K562 (cell line): ENCODE results near the gene TSPAN3. TPM values are rescaled to one million over a fixed set of nuclear protein-coding genes. Genes with fewer than 3 reads are reported as not detected.

Source experiments
- GTF2F1 ChIP-seq: IDR thresholded peaks from 2 replicates; pipeline ENCODE4 v1.6.1; 2011; ENCODE audit warnings: low read depth, low read length, improper control_type of control experiment
- JUND ChIP-seq, 2 experiments: IDR thresholded peaks; 2 replicates in 1 of 2; 3 replicates in 1 of 2; pipeline ENCODE4 v1.6.1; 2011; ENCODE audit warnings: borderline replicate concordance in 2 of 2, low read depth in 2 of 2, low read length in 2 of 2, improper control_type of control experiment in 1 of 2, missing biosample characterization in 1 of 2, missing genetic modification characterization in 1 of 2, missing genetic modification reagents in 1 of 2
- PREB ChIP-seq: sonication (generic); formaldehyde crosslinking; IDR thresholded peaks from 2 replicates; pipeline ENCODE4 v1.8.1; 2023; ENCODE audit warnings: mild to moderate bottlenecking, missing genetic modification reagents
- ZBTB34 ChIP-seq: fragments of 250-450 bp; sonication (Bioruptor Pico); IDR thresholded peaks from 2 replicates; pipeline ENCODE4 v1.8.0; 2021; ENCODE audit warnings: mild to moderate bottlenecking, moderate library complexity
- ZBTB40 ChIP-seq, 2 experiments: fragments of 450-650 bp in 1 of 2; sonication (generic) in 1 of 2; formaldehyde crosslinking in 1 of 2; IDR thresholded peaks; 2 replicates each; pipeline versions ENCODE4 v1.7.1 to v1.9.0; 2016 to 2022; ENCODE audit warnings: inconsistent platforms in 1 of 2, mild to moderate bottlenecking in 1 of 2, missing genetic modification reagents in 1 of 2
- ZNF140 ChIP-seq: fragments of 250-450 bp; sonication (Bioruptor Pico); IDR thresholded peaks from 2 replicates; pipeline ENCODE4 v1.8.0; 2021; ENCODE audit warnings: moderate library complexity, mild to moderate bottlenecking, inconsistent platforms
- polyA plus RNA-seq, 8 experiments: library from polyadenylated mRNA; depleted of rRNA in 4 of 8; stranded (reverse) in 5 of 8; unstranded in 3 of 8; fragments of >200 nt; fragmentation: Nextera tagmentation in 2 of 8; fragmentation: Illumina TruSeq in 1 of 8; extraction: Ambion mirVana in 2 of 8; extraction: Trizol in 1 of 8; gene quantifications; 2 replicates each; pipeline versions ENCODE4 v1.2.1 to v1.2.3, GENCODE V29; 2011 to 2014; ENCODE audit warnings: inconsistent platforms in 1 of 8, missing spikeins in 1 of 8
- total RNA-seq, 7 experiments: library from RNA; depleted of rRNA in 6 of 7; stranded (reverse); fragments of >200 nt in 6 of 7; fragmentation: Illumina TruSeq in 2 of 7; extraction: Trizol in 2 of 7; gene quantifications; 2 replicates each; pipeline versions ENCODE4 v1.2.1 to v1.2.3, GENCODE V29; 2011 to 2021; ENCODE audit warnings: low replicate concordance in 1 of 7
- TF ChIP-seq, protein P1 (sequence below): fragments of 450-650 bp; IDR thresholded peaks from 2 replicates; pipeline ENCODE4 v1.6.1; 2016; ENCODE audit warnings: mild to moderate bottlenecking
- TF ChIP-seq, protein P2 (sequence below): fragments of 450-650 bp; IDR thresholded peaks from 2 replicates; pipeline ENCODE4 v1.6.1; 2018; ENCODE audit warnings: mild to moderate bottlenecking, low read depth; ENCODE audit not compliant: partially characterized antibody

Gene TSPAN3
- total and polyA plus RNA-seq, 9 of the 15 experiments (the other 6 are each of a cell fraction or from before 2014, with no cell fraction given): 14.3 to 144 (median 71.1) TPM

DNA sequence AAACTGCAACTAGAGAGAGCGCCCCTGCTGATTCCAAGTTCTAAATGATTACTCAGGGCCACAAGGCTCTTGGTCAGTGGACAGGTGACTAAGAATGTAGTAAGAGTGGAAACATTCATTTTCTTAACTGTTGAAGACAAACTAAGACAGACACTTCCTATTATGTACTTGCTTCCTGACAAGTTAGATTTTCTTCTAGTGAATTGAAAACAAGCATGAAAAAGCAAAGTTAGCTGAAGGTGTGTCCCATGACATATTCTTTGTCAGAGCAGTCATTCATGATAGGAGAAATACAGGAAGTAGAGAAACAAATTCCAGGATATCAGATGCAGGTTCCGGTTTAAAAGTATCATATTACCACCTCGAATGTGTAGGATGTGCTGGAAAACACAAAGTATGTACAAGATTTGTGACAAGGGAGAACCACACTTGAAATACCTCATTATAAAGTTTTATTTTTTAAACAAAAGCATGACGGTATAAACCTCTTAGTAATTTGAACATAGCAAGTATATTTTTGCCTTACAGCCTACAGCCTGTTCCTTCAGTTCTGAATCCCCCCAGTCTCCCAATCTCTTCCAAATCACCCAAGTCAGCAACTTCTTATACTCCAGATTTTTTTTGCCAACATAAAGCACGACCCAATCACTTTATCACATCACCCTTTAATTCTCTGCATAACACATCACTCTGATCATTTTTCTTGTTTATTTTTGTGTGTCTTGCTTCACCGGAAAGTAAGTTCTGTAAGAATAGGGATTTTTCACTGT, 6.2 kb downstream of the TSPAN3 start (continued):
- TF ChIP-seq, protein P1, sequence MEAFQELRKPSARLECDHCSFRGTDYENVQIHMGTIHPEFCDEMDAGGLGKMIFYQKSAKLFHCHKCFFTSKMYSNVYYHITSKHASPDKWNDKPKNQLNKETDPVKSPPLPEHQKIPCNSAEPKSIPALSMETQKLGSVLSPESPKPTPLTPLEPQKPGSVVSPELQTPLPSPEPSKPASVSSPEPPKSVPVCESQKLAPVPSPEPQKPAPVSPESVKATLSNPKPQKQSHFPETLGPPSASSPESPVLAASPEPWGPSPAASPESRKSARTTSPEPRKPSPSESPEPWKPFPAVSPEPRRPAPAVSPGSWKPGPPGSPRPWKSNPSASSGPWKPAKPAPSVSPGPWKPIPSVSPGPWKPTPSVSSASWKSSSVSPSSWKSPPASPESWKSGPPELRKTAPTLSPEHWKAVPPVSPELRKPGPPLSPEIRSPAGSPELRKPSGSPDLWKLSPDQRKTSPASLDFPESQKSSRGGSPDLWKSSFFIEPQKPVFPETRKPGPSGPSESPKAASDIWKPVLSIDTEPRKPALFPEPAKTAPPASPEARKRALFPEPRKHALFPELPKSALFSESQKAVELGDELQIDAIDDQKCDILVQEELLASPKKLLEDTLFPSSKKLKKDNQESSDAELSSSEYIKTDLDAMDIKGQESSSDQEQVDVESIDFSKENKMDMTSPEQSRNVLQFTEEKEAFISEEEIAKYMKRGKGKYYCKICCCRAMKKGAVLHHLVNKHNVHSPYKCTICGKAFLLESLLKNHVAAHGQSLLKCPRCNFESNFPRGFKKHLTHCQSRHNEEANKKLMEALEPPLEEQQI: no peak; the same call in 1 of the 2 replicates
- TF ChIP-seq ZBTB40 (IDR thresholded peaks at IDR 0.05) (peak; percentile 57), ZBTB40 (CRISPR knock-in tag; IDR thresholded peaks at IDR 0.05) (no peak), GTF2F1 (no peak), ZNF140 (no peak), JUND (IDR thresholded peaks at IDR 0.05; ENCODE audit: borderline replicate concordance, low read depth, low read length) (peak; percentile 37; the same call in 1 of the 2 replicates), JUND (tag; IDR thresholded peaks at IDR 0.05; ENCODE audit: borderline replicate concordance, low read depth, low read length) (no peak; the same call in 2 of the 3 replicates), ZBTB34 (no peak), PREB (CRISPR knock-in tag) (no peak)
- TF ChIP-seq, protein P2, sequence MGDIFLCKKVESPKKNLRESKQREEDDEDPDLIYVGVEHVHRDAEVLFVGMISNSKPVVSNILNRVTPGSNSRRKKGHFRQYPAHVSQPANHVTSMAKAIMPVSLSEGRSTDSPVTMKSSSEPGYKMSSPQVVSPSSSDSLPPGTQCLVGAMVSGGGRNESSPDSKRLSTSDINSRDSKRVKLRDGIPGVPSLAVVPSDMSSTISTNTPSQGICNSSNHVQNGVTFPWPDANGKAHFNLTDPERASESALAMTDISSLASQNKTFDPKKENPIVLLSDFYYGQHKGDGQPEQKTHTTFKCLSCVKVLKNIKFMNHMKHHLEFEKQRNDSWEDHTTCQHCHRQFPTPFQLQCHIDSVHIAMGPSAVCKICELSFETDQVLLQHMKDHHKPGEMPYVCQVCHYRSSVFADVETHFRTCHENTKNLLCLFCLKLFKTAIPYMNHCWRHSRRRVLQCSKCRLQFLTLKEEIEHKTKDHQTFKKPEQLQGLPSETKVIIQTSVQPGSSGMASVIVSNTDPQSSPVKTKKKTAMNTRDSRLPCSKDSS: no peak
